ENCODE measurements around the gene RACK1. TPM values are rescaled to one million over a fixed set of nuclear protein-coding genes. Genes with fewer than 3 reads are reported as not detected.

The RACK1 gene
- total RNA-seq, 1 experiment from 2014 or later, result 4,541 TPM

GRCh38 chr5:181191526-181192336 lies 52.0 kb downstream of the RACK1 start:
- in situ Hi-C loops (cut with HindIII; ENCODE audit: low pct_unique_long_range_greater_than_20kb, low sequenced_read_pairs), result no loop called here
- DNase-seq (ENCODE audit: low read depth), result peak; percentile 99

- in situ Hi-C loops (cut with HindIII; ENCODE audit: low pct_unique_long_range_greater_than_20kb, low sequenced_read_pairs), result no loop called here
- no peak for DNase-seq (ENCODE audit: low read depth)
Observed at GRCh38 chr5:181190711-181191525, 52.8 kb downstream of the RACK1 start.

DNA sequence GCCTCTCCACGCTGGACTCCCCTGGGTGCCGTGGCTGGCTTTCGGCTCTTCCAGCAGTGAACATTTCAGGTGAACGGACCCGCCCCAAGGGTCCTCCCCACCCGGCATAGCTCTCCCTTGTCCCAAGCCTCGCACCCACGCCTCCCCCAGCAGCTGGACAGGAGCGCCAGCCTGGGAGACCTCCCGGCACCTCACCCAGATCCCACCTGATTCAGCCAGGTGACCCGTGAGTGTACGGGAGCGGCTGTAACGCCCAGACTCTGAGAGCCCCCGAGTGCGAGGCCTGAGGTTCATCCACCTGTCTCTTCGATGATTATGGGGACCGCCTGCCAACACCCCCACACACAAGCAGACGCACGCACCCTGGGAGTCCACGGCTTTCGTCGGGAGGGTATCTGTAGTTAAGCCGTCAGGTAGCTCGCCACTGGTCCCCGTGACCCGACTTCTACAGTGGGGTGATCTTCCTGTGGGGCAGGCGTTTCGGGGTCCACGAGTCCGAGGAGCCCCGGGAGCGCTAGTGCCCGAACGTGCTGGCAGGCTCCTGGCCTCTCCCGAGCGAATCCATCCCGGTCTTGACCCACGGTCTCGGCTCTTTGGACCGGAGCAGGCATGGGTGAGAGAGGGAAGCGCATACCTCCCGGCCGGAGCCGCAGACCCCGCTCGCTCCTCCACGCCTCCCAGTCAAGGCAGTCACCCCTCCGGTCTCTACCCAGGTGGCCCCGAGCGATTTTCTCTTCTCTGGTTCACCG lies 53.6 kb downstream of the RACK1 start:
- in situ Hi-C loops (cut with HindIII; ENCODE audit: low pct_unique_long_range_greater_than_20kb, low sequenced_read_pairs), result no loop called here
- DNase-seq (ENCODE audit: low read depth), result peak; percentile 35

DNA sequence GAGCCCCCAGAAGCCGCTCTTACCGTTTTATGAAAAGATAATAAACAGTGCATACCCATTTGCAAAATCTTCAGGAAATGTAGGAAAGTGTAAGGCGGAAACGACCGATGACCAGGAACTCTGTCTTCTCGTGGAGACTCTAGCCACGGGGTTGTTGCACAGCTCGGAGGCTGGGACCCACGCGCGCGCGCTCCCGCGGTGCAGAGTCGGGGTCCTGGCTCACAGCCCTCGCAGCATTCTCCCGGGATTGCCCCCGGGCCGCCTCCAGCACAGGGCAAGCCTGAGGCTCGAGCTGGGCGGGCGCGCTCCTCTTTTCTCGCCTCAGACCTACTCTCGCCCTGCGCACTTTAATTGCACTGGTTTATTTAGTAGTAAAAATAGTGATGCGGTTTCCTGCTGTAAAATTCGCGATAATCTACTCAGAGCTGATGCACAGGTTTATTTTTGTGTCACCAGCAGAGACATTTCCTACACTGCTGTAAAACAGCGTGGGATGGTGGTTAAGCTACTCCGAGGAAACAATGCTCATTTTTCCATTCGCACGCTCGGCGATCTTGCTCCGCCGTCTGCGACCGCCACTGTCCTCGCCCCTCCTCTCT lies 54.2 kb downstream of the RACK1 start:
- in situ Hi-C loops (cut with HindIII; ENCODE audit: low pct_unique_long_range_greater_than_20kb, low sequenced_read_pairs), result no loop called here
- DNase-seq (ENCODE audit: low read depth), result no peak

DNA sequence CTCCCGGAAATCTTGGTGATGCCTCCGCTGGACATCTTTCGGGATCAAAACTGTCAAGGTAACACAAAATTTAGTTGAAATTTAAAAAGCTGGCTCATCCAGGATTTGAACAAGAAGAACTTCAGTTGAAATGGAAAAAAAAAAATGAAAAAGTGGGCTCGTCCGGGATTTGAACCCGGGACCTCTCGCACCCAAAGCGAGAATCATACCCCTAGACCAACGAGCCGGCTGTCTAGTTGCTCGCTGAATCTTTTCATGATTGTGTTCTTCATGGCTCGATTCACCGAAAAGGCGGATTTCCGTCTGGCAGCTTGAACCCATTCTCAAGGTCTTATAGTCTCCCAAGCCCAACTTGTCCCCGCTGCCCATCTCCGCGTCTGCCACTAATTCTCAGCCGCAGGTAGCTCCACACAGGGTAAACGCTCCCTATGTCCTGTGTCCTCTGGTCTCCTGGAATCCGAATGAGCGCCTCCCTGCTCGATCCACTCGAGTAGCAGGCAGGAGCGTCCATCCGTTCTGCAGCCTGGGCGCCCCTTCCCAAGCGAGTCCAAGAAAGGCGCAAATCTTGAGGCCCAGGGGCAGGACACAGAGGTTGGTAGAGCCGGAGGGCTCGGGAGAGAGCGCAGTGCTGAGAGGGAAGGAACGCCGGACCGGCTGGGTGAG lies 54.9 kb downstream of the RACK1 start:
- in situ Hi-C loops (cut with HindIII; ENCODE audit: low pct_unique_long_range_greater_than_20kb, low sequenced_read_pairs), result no loop called here
- DNase-seq (ENCODE audit: low read depth), result peak; percentile 90

DNA sequence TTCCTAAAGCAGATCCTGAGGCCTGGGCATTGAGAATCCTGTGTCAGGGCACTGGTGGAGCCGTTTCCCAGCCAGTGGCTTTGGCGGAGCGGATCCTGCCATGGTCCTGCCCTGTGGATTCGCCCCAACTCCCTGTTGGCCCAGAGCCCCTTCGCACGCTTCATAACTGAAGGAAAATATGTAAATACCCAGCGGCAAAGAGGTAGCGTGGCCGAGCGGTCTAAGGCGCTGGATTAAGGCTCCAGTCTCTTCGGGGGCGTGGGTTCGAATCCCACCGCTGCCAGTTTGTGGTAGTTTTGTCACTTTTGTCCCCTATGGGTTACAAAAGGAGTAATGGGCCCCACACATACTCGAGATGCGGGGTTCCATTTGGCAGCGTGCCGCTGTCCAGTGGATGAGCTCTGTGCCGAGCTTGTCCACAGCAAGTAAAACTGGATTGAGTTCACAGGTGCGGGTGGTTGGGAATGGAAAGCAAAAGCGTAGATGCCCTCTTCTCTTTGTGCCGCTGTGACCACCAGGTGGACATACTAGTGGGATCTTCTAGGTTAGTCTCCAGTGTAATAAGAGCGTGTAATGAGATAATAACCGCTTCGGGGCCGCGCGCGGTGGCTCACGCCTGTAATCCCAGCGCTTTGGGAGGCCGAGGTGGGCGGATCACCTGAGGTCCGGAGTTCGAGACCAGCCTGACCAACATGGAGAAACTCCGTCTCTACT lies 56.0 kb downstream of the RACK1 start:
- in situ Hi-C loops (cut with HindIII; ENCODE audit: low pct_unique_long_range_greater_than_20kb, low sequenced_read_pairs), result no loop called here
- peak; percentile 94 for DNase-seq (ENCODE audit: low read depth)

DNA sequence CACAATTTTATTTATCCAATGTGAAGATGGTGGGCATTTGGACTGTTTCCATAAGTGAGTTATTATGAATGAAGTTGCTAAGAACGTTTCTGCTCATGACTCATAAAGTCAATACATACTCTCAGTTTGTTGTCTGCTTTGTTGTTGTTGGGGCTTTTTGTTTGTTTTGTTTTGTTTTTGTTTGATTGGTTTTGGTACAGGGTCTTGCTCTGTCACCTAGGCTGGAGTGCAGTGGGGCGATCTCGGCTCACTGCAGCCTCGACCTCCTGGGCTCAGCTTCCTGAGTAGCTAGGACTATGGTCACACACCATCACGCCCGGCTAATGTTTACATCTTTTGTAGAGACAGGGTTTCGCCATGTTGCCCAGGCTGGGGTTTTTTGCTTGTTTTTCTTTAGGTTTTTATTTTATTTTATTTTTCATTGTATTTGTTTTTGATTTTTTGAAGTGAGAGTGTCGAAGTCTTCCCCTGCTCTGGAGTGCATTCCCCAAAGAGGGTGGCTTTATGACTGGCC lies 56.7 kb downstream of the RACK1 start:
- peak; percentile 81 for DNase-seq (ENCODE audit: low read depth)
- in situ Hi-C loops (cut with HindIII; ENCODE audit: low pct_unique_long_range_greater_than_20kb, low sequenced_read_pairs), result no loop called here

Other genes with a start within 250 kb of the RACK1 start
- not detected in 2 replicates for gene BTNL9, start 203.6 kb downstream of the RACK1 start, total RNA-seq (2014; rRNA removed; shearing (Covaris generic); ENCODE audit: low replicate concordance)
- not detected in 2 replicates for gene OR2V1, start 112.7 kb downstream of the RACK1 start, total RNA-seq (2014; rRNA removed; shearing (Covaris generic); ENCODE audit: low replicate concordance)
- not detected in 2 replicates for gene OR2V2, start 96.3 kb downstream of the RACK1 start, total RNA-seq (2014; rRNA removed; shearing (Covaris generic); ENCODE audit: low replicate concordance)
- gene TRIM7, start 38.7 kb downstream of the RACK1 start, total RNA-seq (2014; rRNA removed; shearing (Covaris generic); ENCODE audit: low replicate concordance), result 56.2 and 62.2 TPM in 2 replicates
- 17.9 and 32.2 TPM in 2 replicates for gene TRIM41, start 20.6 kb downstream of the RACK1 start, total RNA-seq (2014; rRNA removed; shearing (Covaris generic); ENCODE audit: low replicate concordance)
- 1.3 and 12.9 TPM in 2 replicates for gene TRIM52, start 17.2 kb upstream of the RACK1 start, total RNA-seq (2014; rRNA removed; shearing (Covaris generic); ENCODE audit: low replicate concordance)
- gene OR4F3, start 123.4 kb upstream of the RACK1 start, total RNA-seq (2014; rRNA removed; shearing (Covaris generic); ENCODE audit: low replicate concordance), result not detected in 2 replicates